Brain microvascular endothelial cell (primary cell): ENCODE results near the gene HDAC9.

Experiments used
- DNase-seq: peaks from one replicate; pipeline ENCODE4 v3.0.0-alpha.2; 2020
- H3K27ac ChIP-seq: fragments of 250-450 bp; sonication (Bioruptor Pico); 2 replicates; pipeline ENCODE4 v1.5.1; 2020; ENCODE audit warnings: mild to moderate bottlenecking, moderate library complexity
- H3K27me3 ChIP-seq: fragments of 250-450 bp; sonication (Bioruptor Pico); replicated peaks from 2 replicates; pipeline ENCODE4 v1.5.1; 2020; ENCODE audit warnings: mild to moderate bottlenecking
- H3K36me3 ChIP-seq: fragments of 250-450 bp; sonication (Bioruptor Pico); replicated peaks from 2 replicates; pipeline ENCODE4 v1.5.1; 2020; ENCODE audit warnings: mild to moderate bottlenecking
- H3K4me3 ChIP-seq: 2 replicates; pipeline ENCODE4 v1.5.1; 2011; ENCODE audit warnings: low read depth, mild to moderate bottlenecking, control low read depth, low read length, moderate library complexity
- CTCF ChIP-seq: IDR thresholded peaks from 2 replicates; pipeline ENCODE4 v1.5.1; 2011; ENCODE audit warnings: low read depth, mild to moderate bottlenecking, moderate library complexity, low read length, control low read depth, inconsistent platforms; ENCODE audit errors: missing control alignments
- in situ Hi-C: cut with HindIII; loops from 2 replicates; pipeline ENCODE4 v1.10.0; 2017; ENCODE audit warnings: low sequenced_read_pairs, low pct_ligation_motif_present

Gene HDAC9

GRCh38 chr7:18995811-18996426 is 500.4 kb downstream of the HDAC9 start:
- no peak overlapping the region for H3K4me3 ChIP-seq
- H3K27ac ChIP-seq: no peak overlapping the region
- in situ Hi-C loops: no loop called here
- H3K27me3 ChIP-seq: no peaks in the 10 kb centered on the region
- no peak for TF ChIP-seq CTCF
- H3K36me3 ChIP-seq: no peaks in the 10 kb centered on the region
- no peak for DNase-seq

GRCh38 chr7:18996583-18996982 is 501.0 kb downstream of the HDAC9 start:
- in situ Hi-C loops: no loop called here
- no peaks in the 10 kb centered on the region for H3K36me3 ChIP-seq
- no peak for DNase-seq
- no peak for TF ChIP-seq CTCF
- no peaks in the 10 kb centered on the region for H3K27me3 ChIP-seq
- no peak overlapping the region for H3K4me3 ChIP-seq
- H3K27ac ChIP-seq: no peak overlapping the region

GRCh38 chr7:18997477-18998150 is 502.1 kb downstream of the HDAC9 start:
- Histone ChIP-seq H3K27ac (no peak overlapping the region), H3K27me3 (no peaks in the 10 kb centered on the region), H3K4me3 (no peak overlapping the region), H3K36me3 (no peaks in the 10 kb centered on the region)
- TF ChIP-seq CTCF: no peak
- no peak for DNase-seq
- in situ Hi-C loops: no loop called here

- TF ChIP-seq CTCF: no peak
- no peaks in the 10 kb centered on the region for H3K27me3 ChIP-seq
- H3K36me3 ChIP-seq: no peaks in the 10 kb centered on the region
- H3K27ac ChIP-seq: no peak overlapping the region
- in situ Hi-C loops: no loop called here
- H3K4me3 ChIP-seq: no peak overlapping the region
- DNase-seq: no peak
Observed at GRCh38 chr7:19000410-19000809, 504.9 kb downstream of the HDAC9 start.

- DNase-seq: no peak
- Histone ChIP-seq H3K27ac (no peak overlapping the region), H3K4me3 (no peak overlapping the region), H3K36me3 (no peaks in the 10 kb centered on the region), H3K27me3 (no peaks in the 10 kb centered on the region)
- TF ChIP-seq CTCF: no peak
- in situ Hi-C loops: no loop called here
Observed at GRCh38 chr7:19001854-19002253, 506.3 kb downstream of the HDAC9 start.
